AG10803 (cell line): ENCODE results near the gene GDI2.

Experiments used
- DNase-seq: peaks from one replicate; pipeline ENCODE4 v3.0.0; 2010; ENCODE audit warnings: low read depth
- H3K4me3 ChIP-seq: 2 replicates; pipeline ENCODE4 v1.5.1; 2011; ENCODE audit warnings: mild to moderate bottlenecking, low read length, control low read depth
- TF ChIP-seq, protein P1 (sequence below): conservative IDR thresholded peaks from 2 replicates; pipeline ENCODE4 v1.5.1; 2011; ENCODE audit warnings: mild to moderate bottlenecking, low read length, control low read depth, inconsistent platforms

Gene GDI2

DNA sequence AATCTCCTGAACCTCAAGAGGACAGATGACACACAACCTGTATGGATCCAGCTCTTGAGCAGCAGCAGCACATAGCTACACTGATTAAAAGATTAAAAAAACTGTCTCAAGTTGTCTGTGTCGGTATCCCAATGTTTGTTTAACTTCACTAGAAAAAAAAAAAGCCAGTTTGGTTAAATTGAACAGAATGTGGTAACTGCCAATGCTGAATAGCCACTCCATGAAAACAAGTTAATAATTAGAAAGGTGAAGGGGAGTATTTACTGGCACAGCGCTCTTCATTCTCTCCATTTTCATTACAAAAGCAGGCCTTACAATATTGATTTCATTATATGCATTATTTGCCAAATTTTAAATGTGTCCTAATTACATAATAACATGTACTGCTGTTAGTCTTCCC lies 47.6 kb downstream of the GDI2 start:
- TF ChIP-seq, protein P1, sequence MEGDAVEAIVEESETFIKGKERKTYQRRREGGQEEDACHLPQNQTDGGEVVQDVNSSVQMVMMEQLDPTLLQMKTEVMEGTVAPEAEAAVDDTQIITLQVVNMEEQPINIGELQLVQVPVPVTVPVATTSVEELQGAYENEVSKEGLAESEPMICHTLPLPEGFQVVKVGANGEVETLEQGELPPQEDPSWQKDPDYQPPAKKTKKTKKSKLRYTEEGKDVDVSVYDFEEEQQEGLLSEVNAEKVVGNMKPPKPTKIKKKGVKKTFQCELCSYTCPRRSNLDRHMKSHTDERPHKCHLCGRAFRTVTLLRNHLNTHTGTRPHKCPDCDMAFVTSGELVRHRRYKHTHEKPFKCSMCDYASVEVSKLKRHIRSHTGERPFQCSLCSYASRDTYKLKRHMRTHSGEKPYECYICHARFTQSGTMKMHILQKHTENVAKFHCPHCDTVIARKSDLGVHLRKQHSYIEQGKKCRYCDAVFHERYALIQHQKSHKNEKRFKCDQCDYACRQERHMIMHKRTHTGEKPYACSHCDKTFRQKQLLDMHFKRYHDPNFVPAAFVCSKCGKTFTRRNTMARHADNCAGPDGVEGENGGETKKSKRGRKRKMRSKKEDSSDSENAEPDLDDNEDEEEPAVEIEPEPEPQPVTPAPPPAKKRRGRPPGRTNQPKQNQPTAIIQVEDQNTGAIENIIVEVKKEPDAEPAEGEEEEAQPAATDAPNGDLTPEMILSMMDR, result no peak
- DNase-seq, result no peak

DNA sequence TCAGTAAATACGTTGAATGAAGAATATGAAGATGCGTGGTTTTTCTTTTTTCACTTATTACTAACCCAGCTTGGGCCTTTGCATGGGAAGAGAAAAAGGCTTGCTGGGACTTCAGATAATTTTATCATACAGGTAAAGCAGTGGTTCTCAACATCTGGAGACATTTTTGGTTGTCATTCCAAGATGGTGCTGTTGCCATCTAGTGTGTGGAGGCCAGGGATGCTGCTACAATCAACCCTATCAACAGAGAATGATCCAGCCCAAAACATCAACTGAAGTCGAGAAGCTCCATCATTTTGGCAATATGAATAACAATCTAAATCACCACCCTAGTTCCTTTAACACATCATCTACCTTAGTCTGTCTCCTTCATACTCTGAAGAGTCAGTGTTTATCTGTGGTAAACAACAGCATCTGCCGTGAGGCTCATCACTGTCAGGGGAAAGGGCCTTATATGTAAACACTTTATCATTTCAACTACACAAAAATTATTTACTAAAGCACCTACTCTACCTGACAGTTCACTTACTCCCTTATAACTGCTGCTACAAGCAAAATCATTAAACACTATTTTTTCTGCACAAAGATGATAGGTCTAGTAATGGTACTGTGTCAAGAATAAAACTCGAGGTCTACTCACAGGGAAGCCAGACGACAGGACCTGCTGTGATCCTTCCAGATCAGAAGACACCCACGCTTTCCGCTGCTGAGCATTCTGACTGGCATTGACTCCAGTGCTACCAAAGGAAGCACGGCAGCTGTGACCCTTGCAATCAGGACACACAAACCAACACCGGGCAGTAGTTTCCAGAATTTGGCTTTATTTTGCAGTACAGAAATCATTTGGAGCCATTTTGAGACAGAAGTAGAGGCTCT lies 48.6 kb downstream of the GDI2 start:
- TF ChIP-seq, protein P1, result no peak
- no peak overlapping the region for H3K4me3 ChIP-seq

More for the DNA sequence above, 47.6 kb downstream of the GDI2 start:
- H3K4me3 ChIP-seq, result no peak overlapping the region

DNA sequence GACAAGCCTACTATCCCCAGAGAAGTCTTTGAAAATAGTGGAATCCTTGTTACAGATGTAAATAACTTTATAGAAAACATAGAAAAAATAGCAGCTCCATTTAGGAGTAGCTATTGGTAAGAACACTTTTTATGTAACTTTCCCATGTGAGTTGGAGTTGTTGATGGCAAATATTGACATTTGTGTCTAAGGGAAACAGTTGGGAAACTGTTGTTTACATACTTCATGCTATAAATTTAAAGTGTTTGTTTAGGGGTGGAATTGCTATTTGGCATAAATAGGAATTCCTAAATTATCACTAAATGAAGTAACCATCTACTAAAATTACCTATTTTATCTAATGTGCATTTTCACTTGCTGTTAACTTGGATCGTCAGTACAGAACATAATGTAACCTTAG lies 50.7 kb downstream of the GDI2 start:
- TF ChIP-seq, protein P1, result no peak
- no peak for DNase-seq
- H3K4me3 ChIP-seq, result no peak overlapping the region

More for the DNA sequence above, 48.6 kb downstream of the GDI2 start:
- no peak for DNase-seq

DNA sequence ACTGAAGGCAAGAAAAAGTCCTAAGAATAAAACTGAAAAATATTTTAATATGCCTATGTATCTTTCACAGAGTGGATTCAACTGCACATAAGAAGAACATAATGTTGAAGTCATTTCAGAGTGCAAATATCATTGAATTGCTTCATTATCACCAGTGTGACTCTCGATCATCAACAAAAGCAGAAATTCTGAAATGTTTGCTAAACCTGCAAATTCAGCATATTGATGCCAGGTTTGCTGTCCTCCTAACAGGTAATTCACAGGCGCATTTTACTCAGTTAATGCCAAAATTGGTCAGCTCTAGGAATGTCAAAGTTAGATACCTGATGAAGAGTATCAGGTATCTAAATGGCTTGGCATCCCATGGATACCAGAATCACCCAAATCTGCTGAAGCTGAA lies 52.0 kb downstream of the GDI2 start:
- H3K4me3 ChIP-seq, result no peak overlapping the region

DNA sequence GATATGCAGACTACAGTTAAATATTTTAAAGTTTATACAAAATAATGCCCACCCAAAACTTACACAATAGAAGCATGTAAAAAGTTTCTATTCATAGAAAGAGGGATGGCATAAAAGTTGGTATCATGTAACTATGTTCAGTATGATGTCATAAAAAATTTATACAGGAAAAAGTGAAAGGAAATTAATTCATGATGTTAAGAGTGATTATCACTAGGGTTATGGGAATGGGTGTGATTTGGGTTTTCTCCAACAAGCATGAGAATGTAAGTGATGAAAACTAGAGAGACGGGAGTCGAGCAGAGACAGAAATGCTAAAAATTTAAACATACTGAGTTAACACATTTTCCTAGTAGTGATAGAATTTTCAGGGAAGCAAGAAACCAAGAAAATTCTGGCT lies 52.7 kb downstream of the GDI2 start:
- DNase-seq, result peak; percentile 16
- H3K4me3 ChIP-seq, result no peak overlapping the region
- TF ChIP-seq, protein P1, result no peak

More for the DNA sequence above, 52.0 kb downstream of the GDI2 start:
- TF ChIP-seq, protein P1, result no peak
- no peak for DNase-seq

DNA sequence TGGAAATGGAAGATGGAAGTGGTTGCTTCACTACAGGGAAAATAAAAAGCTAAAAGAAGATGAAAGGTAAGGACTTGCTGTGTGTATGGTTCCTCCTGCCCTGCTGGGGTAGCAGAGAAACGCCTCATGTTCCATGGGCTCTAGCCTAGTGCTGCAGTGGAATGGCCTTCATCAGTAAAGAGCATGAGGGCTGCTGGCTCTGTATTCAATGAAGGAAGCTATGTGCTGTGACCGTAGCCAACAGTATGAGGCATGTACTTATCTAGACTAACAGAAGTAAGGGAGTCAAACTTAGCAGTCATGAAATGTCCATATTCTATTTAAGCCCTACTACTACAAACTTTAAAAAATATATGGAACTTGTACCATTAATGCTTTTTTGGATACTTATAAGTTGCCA lies 54.3 kb downstream of the GDI2 start:
- no peak for DNase-seq
- TF ChIP-seq, protein P1, result no peak
- H3K4me3 ChIP-seq, result no peak overlapping the region
